Sigmoid colon (tissue), 7 donors: ENCODE data around the gene FEM1C. TPM values are rescaled to one million over a fixed set of nuclear protein-coding genes. Genes with fewer than 3 reads are reported as not detected.

Experiments used
- DNase-seq: peaks from one replicate; pipeline ENCODE4 v3.0.0-alpha.2; 2019
- H3K27ac ChIP-seq, 4 donors: fragments of 200-600 bp; sonication (generic); one replicate each; pipeline ENCODE4 v1.5.1; 2016 to 2019; ENCODE audit warnings: mild to moderate bottlenecking in 1 of 4
- H3K27me3 ChIP-seq, 3 donors: fragments of 200-600 bp; sonication (generic); one replicate each; pipeline ENCODE4 v1.5.1; 2019; ENCODE audit warnings: mild to moderate bottlenecking in 1 of 3
- H3K36me3 ChIP-seq, 4 donors: fragments of 200-600 bp; sonication (generic); one replicate each; pipeline ENCODE4 v1.5.1; 2016 to 2019
- H3K4me1 ChIP-seq, 4 donors: fragments of 200-600 bp; sonication (generic); one replicate each; pipeline ENCODE4 v1.5.1; 2017 to 2019
- H3K4me3 ChIP-seq, 4 donors: fragments of 200-600 bp; sonication (generic); one replicate each; pipeline ENCODE4 v1.5.1; 2017 to 2019; ENCODE audit warnings: mild to moderate bottlenecking in 2 of 4, moderate library complexity in 1 of 4
- H3K9me3 ChIP-seq, 4 donors: fragments of 200-600 bp in 3 of 4; sonication (generic) in 3 of 4; one replicate each; pipeline versions ENCODE4 v1.5.1 to v1.6.1; 2013 to 2019
- EP300 ChIP-seq, 4 donors: sonication (generic); formaldehyde crosslinking; IDR thresholded peaks; one replicate each; pipeline ENCODE4 v1.6.1; 2017; ENCODE audit warnings: antibody characterized with exemption in 4 of 4
- POLR2A ChIP-seq, 2 donors: fragments of 450-650 bp; IDR thresholded peaks; one replicate each; pipeline ENCODE4 v1.6.1; 2016; ENCODE audit warnings: antibody characterized with exemption in 2 of 2, mild to moderate bottlenecking in 2 of 2, moderate library complexity in 2 of 2
- POLR2AphosphoS5 ChIP-seq, 4 donors: sonication (generic); formaldehyde crosslinking; IDR thresholded peaks; one replicate each; pipeline ENCODE4 v1.6.1; 2017; ENCODE audit warnings: antibody characterized with exemption in 4 of 4
- WGBS, 2 donors: extraction: QIAGEN DNeasy Blood & Tissue Kit; methylation state at CpG; one replicate each; pipeline ENCODE4 v1.1.7; 2013; 5-methylcytosine and 5-hydroxymethylcytosine counted together
- intact Hi-C: fragments of 100-400 bp; cut with DNase I; formaldehyde crosslinking; loops from one replicate; pipeline ENCODE4 v1.15.1; 2023
- polyA plus RNA-seq, 3 donors: library from polyadenylated mRNA; stranded (reverse); fragments of 200-250 nt; gene quantifications; one replicate each; pipeline ENCODE4 v1.2.3, GENCODE V29; 2013
- total RNA-seq, 4 donors: library from RNA; depleted of rRNA; stranded (reverse); fragments of >200 nt; gene quantifications; one replicate each; pipeline ENCODE4 v1.1.0, GENCODE V29; 2016
- TF ChIP-seq, protein P1 (sequence below), 4 experiments: fragments of 450-650 bp in 3 of 4; fragments of 200-600 bp in 1 of 4; IDR thresholded peaks; one replicate each; pipeline ENCODE4 v1.5.1; 2016 to 2019; ENCODE audit warnings: antibody characterized with exemption in 4 of 4, mild to moderate bottlenecking in 3 of 4, moderate library complexity in 2 of 4
- donor health status: healthy with polysubstance abuse.
- donor health status: Bipolar disorder and iron deficiency.
- donor health status: healthy.

FEM1C gene
- total and polyA plus RNA-seq, 7 donors = 12.1 to 26.8 (median 24.0) TPM

DNA sequence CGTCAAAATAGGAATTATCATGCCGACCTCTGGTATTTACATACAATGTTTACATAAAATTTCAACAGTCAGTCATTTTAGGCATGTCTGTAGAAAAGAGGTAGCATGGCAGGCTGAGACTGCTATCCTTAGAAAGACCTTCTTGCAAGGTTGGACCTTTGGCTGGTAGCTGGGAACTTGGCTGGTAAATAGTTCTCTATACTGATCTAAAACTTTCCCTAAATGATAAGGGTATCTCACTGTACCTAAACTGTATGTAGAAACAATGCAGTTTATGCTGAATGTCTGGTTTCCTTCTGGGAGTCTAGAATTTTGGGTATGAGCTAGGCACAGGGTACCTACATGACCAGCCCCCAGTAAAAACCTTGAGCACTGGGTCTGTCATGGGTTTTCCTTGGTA is 18.0 kb downstream of the FEM1C start:
- TF ChIP-seq, protein P1, sequence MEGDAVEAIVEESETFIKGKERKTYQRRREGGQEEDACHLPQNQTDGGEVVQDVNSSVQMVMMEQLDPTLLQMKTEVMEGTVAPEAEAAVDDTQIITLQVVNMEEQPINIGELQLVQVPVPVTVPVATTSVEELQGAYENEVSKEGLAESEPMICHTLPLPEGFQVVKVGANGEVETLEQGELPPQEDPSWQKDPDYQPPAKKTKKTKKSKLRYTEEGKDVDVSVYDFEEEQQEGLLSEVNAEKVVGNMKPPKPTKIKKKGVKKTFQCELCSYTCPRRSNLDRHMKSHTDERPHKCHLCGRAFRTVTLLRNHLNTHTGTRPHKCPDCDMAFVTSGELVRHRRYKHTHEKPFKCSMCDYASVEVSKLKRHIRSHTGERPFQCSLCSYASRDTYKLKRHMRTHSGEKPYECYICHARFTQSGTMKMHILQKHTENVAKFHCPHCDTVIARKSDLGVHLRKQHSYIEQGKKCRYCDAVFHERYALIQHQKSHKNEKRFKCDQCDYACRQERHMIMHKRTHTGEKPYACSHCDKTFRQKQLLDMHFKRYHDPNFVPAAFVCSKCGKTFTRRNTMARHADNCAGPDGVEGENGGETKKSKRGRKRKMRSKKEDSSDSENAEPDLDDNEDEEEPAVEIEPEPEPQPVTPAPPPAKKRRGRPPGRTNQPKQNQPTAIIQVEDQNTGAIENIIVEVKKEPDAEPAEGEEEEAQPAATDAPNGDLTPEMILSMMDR (IDR thresholded peaks at IDR 0.05) = no peak
- TF ChIP-seq POLR2A (IDR thresholded peaks at IDR 0.05) = no peak
- TF ChIP-seq POLR2AphosphoS5 (IDR thresholded peaks at IDR 0.05) = no peak
- no peak for TF ChIP-seq EP300 (IDR thresholded peaks at IDR 0.05)
- no peaks in the 10 kb centered on the region for H3K9me3 ChIP-seq
- no peaks in the 10 kb centered on the region for H3K27me3 ChIP-seq
- no peak overlapping the region for H3K4me3 ChIP-seq
- intact Hi-C loops = no loop called here
- H3K27ac ChIP-seq = no peak overlapping the region
- 20 to 58% methylated on average over 2 of the region's 2 CpGs for WGBS, 2 donors
- H3K36me3 ChIP-seq = peaks cover 0 to 34% (median 12%) of the 10 kb centered on the region in 4 donors
- DNase-seq = no peak
- H3K4me1 ChIP-seq = peaks cover 0 to 65% (median 47%) of the 10 kb centered on the region in 4 donors

DNA sequence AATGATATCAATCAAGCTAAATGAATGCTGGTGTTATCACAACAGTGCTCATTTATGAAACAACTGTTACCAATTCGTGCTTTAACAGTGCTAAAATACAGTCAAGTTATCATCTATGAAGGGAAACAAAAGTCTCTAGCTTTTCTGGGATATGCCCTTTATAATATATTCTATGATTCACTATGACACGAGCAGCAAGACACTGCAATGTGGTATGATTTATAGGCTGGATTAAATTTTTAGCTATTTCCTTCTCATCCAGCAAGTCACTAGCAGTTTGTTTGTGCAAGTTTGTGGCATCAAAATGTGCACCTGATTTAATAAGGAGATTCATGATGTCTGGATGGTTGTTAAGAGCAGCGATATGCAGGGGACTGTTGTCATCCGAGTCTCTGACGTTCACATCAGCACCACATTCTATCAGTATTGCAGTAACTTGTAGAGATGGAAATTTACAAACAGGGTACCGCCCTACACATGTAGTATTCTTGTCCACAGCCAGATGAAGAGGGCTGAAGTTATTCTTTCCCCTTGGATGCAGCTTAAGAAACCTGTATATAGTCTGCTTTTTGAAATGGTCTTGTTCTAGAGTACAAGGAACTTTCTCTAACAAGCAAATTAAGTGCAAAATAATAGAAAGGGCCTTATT is 20.3 kb downstream of the FEM1C start:
- TF ChIP-seq EP300 (IDR thresholded peaks at IDR 0.05) (no peak), POLR2AphosphoS5 (IDR thresholded peaks at IDR 0.05) (no peak), POLR2A (IDR thresholded peaks at IDR 0.05) (no peak)
- TF ChIP-seq, protein P1 (IDR thresholded peaks at IDR 0.05) = no peak
- DNase-seq = no peak

GRCh38 chr5:115522832-115523403 is 21.7 kb downstream of the FEM1C start:
- H3K27me3 ChIP-seq = no peaks in the 10 kb centered on the region
- no peak overlapping the region for H3K4me3 ChIP-seq
- H3K4me1 ChIP-seq = peaks cover 0 to 30% (median 20%) of the 10 kb centered on the region in 4 donors
- peaks cover 0 to 41% (median 12%) of the 10 kb centered on the region in 4 donors for H3K36me3 ChIP-seq
- no peak overlapping the region for H3K27ac ChIP-seq
- intact Hi-C loops = no loop called here
- no peak for DNase-seq
- H3K9me3 ChIP-seq = no peaks in the 10 kb centered on the region
- TF ChIP-seq POLR2A (IDR thresholded peaks at IDR 0.05) (no peak), EP300 (IDR thresholded peaks at IDR 0.05) (no peak), POLR2AphosphoS5 (IDR thresholded peaks at IDR 0.05) (no peak)
- TF ChIP-seq, protein P1 (IDR thresholded peaks at IDR 0.05) = no peak

More for the DNA sequence above, 20.3 kb downstream of the FEM1C start:
- WGBS, 2 donors = 45 to 82% methylated on average over 6 of the region's 6 CpGs
- H3K9me3 ChIP-seq = no peaks in the 10 kb centered on the region
- no peaks in the 10 kb centered on the region for H3K27me3 ChIP-seq
- peaks cover 0 to 44% (median 34%) of the 10 kb centered on the region in 4 donors for H3K4me1 ChIP-seq
- no peak overlapping the region for H3K4me3 ChIP-seq
- H3K27ac ChIP-seq = no peak overlapping the region
- peaks cover 0 to 41% (median 12%) of the 10 kb centered on the region in 4 donors for H3K36me3 ChIP-seq
- intact Hi-C loops = no loop called here

GRCh38 chr5:115520191-115520590 is 24.4 kb downstream of the FEM1C start:
- intact Hi-C loops = no loop called here
- H3K36me3 ChIP-seq = peaks cover 0 to 37% (median 10%) of the 10 kb centered on the region in 4 donors
- no peaks in the 10 kb centered on the region for H3K9me3 ChIP-seq
- 88 to 90% methylated on average over 2 of the region's 2 CpGs for whole genome bisulfite sequencing, 2 donors
- no peak overlapping the region for H3K4me3 ChIP-seq
- DNase-seq = no peak
- no peak overlapping the region for H3K27ac ChIP-seq
- no peaks in the 10 kb centered on the region for H3K27me3 ChIP-seq
- H3K4me1 ChIP-seq = peaks cover 0 to 6% (median 0%) of the 10 kb centered on the region in 4 donors
- TF ChIP-seq, protein P1 (IDR thresholded peaks at IDR 0.05) = no peak
- TF ChIP-seq POLR2A (IDR thresholded peaks at IDR 0.05) (no peak), EP300 (IDR thresholded peaks at IDR 0.05) (no peak), POLR2AphosphoS5 (IDR thresholded peaks at IDR 0.05) (no peak)
